ENCODE data around the gene LNX1. TPM values are rescaled to one million over a fixed set of nuclear protein-coding genes. Genes with fewer than 3 reads are reported as not detected.

LNX1 gene
- total and polyA plus RNA-seq, 10 of the 15 experiments (the other 5 are each of a cell fraction or from before 2014, with no cell fraction given), result 0.72 to 1.4 (median 1.0) TPM

DNA sequence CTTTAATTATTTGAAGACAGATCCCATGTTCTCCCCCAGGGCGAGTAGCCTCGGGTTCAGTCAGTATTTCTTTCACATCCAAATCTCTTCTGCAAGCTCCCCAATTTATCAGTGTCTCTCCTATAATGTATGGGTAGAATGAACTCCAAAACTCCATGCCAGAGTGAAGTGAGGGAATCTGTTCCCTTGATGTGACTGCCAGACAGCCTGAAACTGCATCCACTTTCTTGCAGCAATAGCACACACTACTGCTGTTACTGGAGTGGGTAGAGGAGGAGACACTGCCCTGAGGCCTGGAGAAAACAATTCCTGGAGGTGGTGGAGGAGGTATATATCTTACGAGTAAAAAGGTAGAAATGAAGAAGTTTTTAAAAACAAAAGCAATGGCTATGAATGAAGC is 11.0 kb downstream of the LNX1 start:
- WGBS (ENCODE audit: insufficient coverage, insufficient replicate concordance, low lambda C conversion rate, missing lambda C conversion rate), result 13% methylated on average over 3 of the region's 3 CpGs
- POLR2A ChIA-PET, result no interaction called here
- H4K20me1 ChIP-seq (ENCODE audit: control insufficient read depth, insufficient read depth), result no peaks in the 10 kb centered on the region

More for the DNA sequence above, 11.0 kb downstream of the LNX1 start:
- Histone ChIP-seq H3K9me3 (replicated peaks; ENCODE audit: control insufficient read depth, insufficient read depth, low read length) (peaks cover 1% of the 10 kb centered on the region; the same call in 1 of the 3 replicates), H3K36me3 (ENCODE audit: control insufficient read depth in 2 of 2, insufficient read depth in 2 of 2, low read length in 1 of 2) (no peaks in the 10 kb centered on the region), H2AFZ (ENCODE audit: control insufficient read depth, low read depth, low read length) (no peak overlapping the region), H3K27me3 (replicated peaks in 1 of 2; ENCODE audit: control insufficient read depth in 2 of 2, insufficient read depth in 2 of 2, low read length in 1 of 2) (no peaks in the 10 kb centered on the region), H3K4me3 (no peak overlapping the region), H3K4me1 (ENCODE audit: control insufficient read depth, insufficient read depth, low read length) (no peaks in the 10 kb centered on the region), H3K4me2 (ENCODE audit: control insufficient read depth, insufficient read depth) (no peak overlapping the region), H3K79me2 (ENCODE audit: control insufficient read depth, insufficient read depth, low read length) (no peaks in the 10 kb centered on the region), H3K9ac (ENCODE audit: control insufficient read depth, insufficient read depth, low read length) (no peak overlapping the region), H3K27ac (ENCODE audit: control insufficient read depth, insufficient read depth) (no peak overlapping the region)
- ChIA-PET CTCF (interaction anchor here (0.7 to 1.0 kb wide), 2 partner anchors 18 to 164 kb away, joined by 3 read pairs; no protein-coding TSS in a partner anchor), RAD21 (ENCODE audit: unreplicated experiment) (no interaction called here), SMC1A (ENCODE audit: uncharacterized antibody, unreplicated experiment) (no interaction called here)
- TF ChIP-seq, protein P1, sequence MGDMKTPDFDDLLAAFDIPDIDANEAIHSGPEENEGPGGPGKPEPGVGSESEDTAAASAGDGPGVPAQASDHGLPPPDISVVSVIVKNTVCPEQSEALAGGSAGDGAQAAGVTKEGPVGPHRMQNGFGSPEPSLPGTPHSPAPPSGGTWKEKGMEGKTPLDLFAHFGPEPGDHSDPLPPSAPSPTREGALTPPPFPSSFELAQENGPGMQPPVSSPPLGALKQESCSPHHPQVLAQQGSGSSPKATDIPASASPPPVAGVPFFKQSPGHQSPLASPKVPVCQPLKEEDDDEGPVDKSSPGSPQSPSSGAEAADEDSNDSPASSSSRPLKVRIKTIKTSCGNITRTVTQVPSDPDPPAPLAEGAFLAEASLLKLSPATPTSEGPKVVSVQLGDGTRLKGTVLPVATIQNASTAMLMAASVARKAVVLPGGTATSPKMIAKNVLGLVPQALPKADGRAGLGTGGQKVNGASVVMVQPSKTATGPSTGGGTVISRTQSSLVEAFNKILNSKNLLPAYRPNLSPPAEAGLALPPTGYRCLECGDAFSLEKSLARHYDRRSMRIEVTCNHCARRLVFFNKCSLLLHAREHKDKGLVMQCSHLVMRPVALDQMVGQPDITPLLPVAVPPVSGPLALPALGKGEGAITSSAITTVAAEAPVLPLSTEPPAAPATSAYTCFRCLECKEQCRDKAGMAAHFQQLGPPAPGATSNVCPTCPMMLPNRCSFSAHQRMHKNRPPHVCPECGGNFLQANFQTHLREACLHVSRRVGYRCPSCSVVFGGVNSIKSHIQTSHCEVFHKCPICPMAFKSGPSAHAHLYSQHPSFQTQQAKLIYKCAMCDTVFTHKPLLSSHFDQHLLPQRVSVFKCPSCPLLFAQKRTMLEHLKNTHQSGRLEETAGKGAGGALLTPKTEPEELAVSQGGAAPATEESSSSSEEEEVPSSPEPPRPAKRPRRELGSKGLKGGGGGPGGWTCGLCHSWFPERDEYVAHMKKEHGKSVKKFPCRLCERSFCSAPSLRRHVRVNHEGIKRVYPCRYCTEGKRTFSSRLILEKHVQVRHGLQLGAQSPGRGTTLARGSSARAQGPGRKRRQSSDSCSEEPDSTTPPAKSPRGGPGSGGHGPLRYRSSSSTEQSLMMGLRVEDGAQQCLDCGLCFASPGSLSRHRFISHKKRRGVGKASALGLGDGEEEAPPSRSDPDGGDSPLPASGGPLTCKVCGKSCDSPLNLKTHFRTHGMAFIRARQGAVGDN (IDR thresholded peaks at IDR 0.05), result no peak
- no peak for TF ChIP-seq RFX5 (IDR thresholded peaks at IDR 0.05; ENCODE audit: low read depth, low read length)
- no peak for TF ChIP-seq CBFB (IDR thresholded peaks at IDR 0.05; ENCODE audit: low read depth)
- TF ChIP-seq JUND (IDR thresholded peaks at IDR 0.05; ENCODE audit: low read depth, low read length), result no peak
- no peak for TF ChIP-seq RELA (IDR thresholded peaks at IDR 0.05; ENCODE audit: borderline replicate concordance, partially characterized antibody)
- no TSS peak for BruUV-seq (replicated peaks)
- intact Hi-C loops (cut with micrococcal nuclease; ENCODE audit: unreplicated experiment) (no loop called here), in situ Hi-C loops (cut with MboI) (no loop called here)
- FAIRE-seq, result no peak
- DNase-seq (ENCODE audit: low read depth, low spot score), result no peak
- ATAC-seq, result no peak

All from GM12878 (cell line).